Measurements from ENCODE around the gene ERICH4. TPM values are rescaled to one million over a fixed set of nuclear protein-coding genes. Genes with fewer than 3 reads are reported as not detected.

ERICH4 gene
- total and polyA plus RNA-seq, 2 of the 4 experiments (the other 2 are of a cell fraction) = not detected

DNA sequence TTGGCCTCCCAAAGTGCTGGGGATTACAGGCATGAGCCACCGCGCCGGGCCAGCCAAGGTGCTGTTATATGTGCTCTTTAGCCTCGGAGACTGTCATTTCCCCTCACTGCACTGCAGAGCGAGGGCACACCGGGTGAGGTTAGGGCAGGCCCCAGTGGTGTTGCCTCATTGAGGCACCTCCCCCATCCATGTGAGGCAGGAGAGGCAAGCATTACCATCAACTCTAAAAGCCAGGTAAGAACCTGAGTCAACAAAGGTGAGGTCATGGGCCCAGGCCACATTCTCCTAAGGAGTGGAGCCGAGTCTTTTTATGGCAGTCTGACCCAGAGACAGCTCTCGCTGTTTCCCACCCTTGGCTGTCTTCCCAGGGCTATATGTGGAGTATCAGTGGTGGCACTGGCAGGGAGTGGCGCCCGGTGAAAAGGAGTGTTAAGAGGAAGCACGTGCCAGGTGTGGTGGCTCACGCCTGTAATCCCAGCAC is 26.7 kb upstream of the ERICH4 start:
- H3K36me3 ChIP-seq (ENCODE audit: control insufficient read depth, insufficient read depth, low read length) = peaks cover 51% of the 10 kb centered on the region
- H4K91ac ChIP-seq (ENCODE audit: insufficient read depth, low read depth, low read length) = no peak overlapping the region
- no peak overlapping the region for H3K27ac ChIP-seq (ENCODE audit: insufficient read depth, low read length)
- no peak overlapping the region for H4K8ac ChIP-seq (ENCODE audit: low read depth in 2 of 2, low read length in 2 of 2)
- POLR2A ChIA-PET (ENCODE audit: unreplicated experiment) = no interaction called here
- H3K27me3 ChIP-seq (ENCODE audit: control insufficient read depth, insufficient read depth, low read length) = no peaks in the 10 kb centered on the region
- no peak overlapping the region for H3K9ac ChIP-seq (ENCODE audit: low read depth, low read length)
- H3K56ac ChIP-seq (ENCODE audit: extremely low read depth, insufficient read depth, low read length) = no peak overlapping the region
- no peak overlapping the region for H4K5ac ChIP-seq (ENCODE audit: low read depth, low read length)
- BruUV-seq (replicated peaks) = no TSS peak
- no peaks in the 10 kb centered on the region; a peak in 1 of 4 replicates for H3K79me1 ChIP-seq (ENCODE audit: low read depth in 1 of 2, low read length in 2 of 2)
- H2BK15ac ChIP-seq (ENCODE audit: low read depth, low read length) = no peak overlapping the region
- intact Hi-C loops (cut with micrococcal nuclease) = no loop called here
- ATAC-seq (ENCODE audit: low read depth) (no peak), DNase-seq (no peak)
- no peak overlapping the region for H2BK120ac ChIP-seq (ENCODE audit: low read depth, low read length)
- no peak overlapping the region for H3K4me3 ChIP-seq (ENCODE audit: insufficient read depth, low read depth, low read length)
- H4K20me1 ChIP-seq (ENCODE audit: insufficient read depth, low read length) = no peaks in the 10 kb centered on the region
- 89% methylated on average over 6 of the region's 12 CpGs; no CpG with 5 or more reads in 1 of the 2 experiments for WGBS, 2 experiments (ENCODE audit: extremely low coverage in 2 of 2, insufficient read length in 1 of 2)
- CTCF ChIA-PET = no interaction called here
- H3K4me2 ChIP-seq (ENCODE audit: low read depth, low read length) = no peak overlapping the region
- H3K9me1 ChIP-seq (ENCODE audit: insufficient read depth, low read length) = no peaks in the 10 kb centered on the region; the same call in 1 of the 2 replicates
- no peaks in the 10 kb centered on the region for H3K4me1 ChIP-seq (ENCODE audit: control insufficient read depth, insufficient read depth, low read length)
- no peak overlapping the region for H3K18ac ChIP-seq (ENCODE audit: low read depth, low read length)
- no peak overlapping the region for H3K14ac ChIP-seq (replicated peaks; ENCODE audit: low read depth, low read length)
- no peak overlapping the region for H2AK9ac ChIP-seq (replicated peaks; ENCODE audit: low read depth, low read length, poor library complexity)
- H2AFZ ChIP-seq (replicated peaks; ENCODE audit: low read length, poor library complexity) = no peak overlapping the region
- no peak overlapping the region for H2BK20ac ChIP-seq (ENCODE audit: low read depth, low read length)
- no peak overlapping the region for H3K4ac ChIP-seq (ENCODE audit: low read depth, low read length)
- no peak overlapping the region for H2BK5ac ChIP-seq (ENCODE audit: low read depth, low read length, poor library complexity, severe bottlenecking)
- TF ChIP-seq, protein P1, sequence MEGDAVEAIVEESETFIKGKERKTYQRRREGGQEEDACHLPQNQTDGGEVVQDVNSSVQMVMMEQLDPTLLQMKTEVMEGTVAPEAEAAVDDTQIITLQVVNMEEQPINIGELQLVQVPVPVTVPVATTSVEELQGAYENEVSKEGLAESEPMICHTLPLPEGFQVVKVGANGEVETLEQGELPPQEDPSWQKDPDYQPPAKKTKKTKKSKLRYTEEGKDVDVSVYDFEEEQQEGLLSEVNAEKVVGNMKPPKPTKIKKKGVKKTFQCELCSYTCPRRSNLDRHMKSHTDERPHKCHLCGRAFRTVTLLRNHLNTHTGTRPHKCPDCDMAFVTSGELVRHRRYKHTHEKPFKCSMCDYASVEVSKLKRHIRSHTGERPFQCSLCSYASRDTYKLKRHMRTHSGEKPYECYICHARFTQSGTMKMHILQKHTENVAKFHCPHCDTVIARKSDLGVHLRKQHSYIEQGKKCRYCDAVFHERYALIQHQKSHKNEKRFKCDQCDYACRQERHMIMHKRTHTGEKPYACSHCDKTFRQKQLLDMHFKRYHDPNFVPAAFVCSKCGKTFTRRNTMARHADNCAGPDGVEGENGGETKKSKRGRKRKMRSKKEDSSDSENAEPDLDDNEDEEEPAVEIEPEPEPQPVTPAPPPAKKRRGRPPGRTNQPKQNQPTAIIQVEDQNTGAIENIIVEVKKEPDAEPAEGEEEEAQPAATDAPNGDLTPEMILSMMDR (conservative IDR thresholded peaks at IDR 0.05; ENCODE audit: low read depth, low read length) = no peak
- no peak for TF ChIP-seq MXI1 (IDR thresholded peaks at IDR 0.05; ENCODE audit: borderline replicate concordance, low read depth, low read length)
- TF ChIP-seq CEBPB (IDR thresholded peaks at IDR 0.05; ENCODE audit: low read depth, low read length) = no peak
- no peak for TF ChIP-seq SMC3 (IDR thresholded peaks at IDR 0.05; ENCODE audit: low read depth, low read length)
- TF ChIP-seq MAZ (IDR thresholded peaks at IDR 0.05; ENCODE audit: borderline replicate concordance, low read depth, low read length) = no peak
- no peak for TF ChIP-seq POLR2A (IDR thresholded peaks at IDR 0.05; ENCODE audit: low read depth, low read length)
- TF ChIP-seq, protein P2, sequence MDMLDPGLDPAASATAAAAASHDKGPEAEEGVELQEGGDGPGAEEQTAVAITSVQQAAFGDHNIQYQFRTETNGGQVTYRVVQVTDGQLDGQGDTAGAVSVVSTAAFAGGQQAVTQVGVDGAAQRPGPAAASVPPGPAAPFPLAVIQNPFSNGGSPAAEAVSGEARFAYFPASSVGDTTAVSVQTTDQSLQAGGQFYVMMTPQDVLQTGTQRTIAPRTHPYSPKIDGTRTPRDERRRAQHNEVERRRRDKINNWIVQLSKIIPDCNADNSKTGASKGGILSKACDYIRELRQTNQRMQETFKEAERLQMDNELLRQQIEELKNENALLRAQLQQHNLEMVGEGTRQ (IDR thresholded peaks at IDR 0.05; ENCODE audit: low read depth, low read length) = no peak
- no peak for TF ChIP-seq RAD21 (IDR thresholded peaks at IDR 0.05; ENCODE audit: low read length)
- no peak for TF ChIP-seq RFX5 (IDR thresholded peaks at IDR 0.05; ENCODE audit: low read depth, low read length)
- TF ChIP-seq, protein P3, sequence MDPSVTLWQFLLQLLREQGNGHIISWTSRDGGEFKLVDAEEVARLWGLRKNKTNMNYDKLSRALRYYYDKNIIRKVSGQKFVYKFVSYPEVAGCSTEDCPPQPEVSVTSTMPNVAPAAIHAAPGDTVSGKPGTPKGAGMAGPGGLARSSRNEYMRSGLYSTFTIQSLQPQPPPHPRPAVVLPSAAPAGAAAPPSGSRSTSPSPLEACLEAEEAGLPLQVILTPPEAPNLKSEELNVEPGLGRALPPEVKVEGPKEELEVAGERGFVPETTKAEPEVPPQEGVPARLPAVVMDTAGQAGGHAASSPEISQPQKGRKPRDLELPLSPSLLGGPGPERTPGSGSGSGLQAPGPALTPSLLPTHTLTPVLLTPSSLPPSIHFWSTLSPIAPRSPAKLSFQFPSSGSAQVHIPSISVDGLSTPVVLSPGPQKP (IDR thresholded peaks at IDR 0.05; ENCODE audit: borderline replicate concordance, low read depth, low read length) = no peak
- no peak for TF ChIP-seq FOS (IDR thresholded peaks at IDR 0.05; ENCODE audit: low read depth, low read length)
- TF ChIP-seq MAFK (IDR thresholded peaks at IDR 0.05; ENCODE audit: low read depth, low read length) = no peak
- TF ChIP-seq BHLHE40 (IDR thresholded peaks at IDR 0.05; ENCODE audit: low read depth, low read length) = no peak
- no peak for TF ChIP-seq RCOR1 (IDR thresholded peaks at IDR 0.05; ENCODE audit: insufficient replicate concordance, low read length)
- TF ChIP-seq CHD1 (IDR thresholded peaks at IDR 0.05; ENCODE audit: low read depth, low read length) = no peak
- TF ChIP-seq NFE2L2 (IDR thresholded peaks at IDR 0.05; ENCODE audit: low read depth, low read length) = no peak
- in situ Hi-C loops (cut with MboI; ENCODE audit: low sequenced_read_pairs) = no loop called here
- H3K9me3 ChIP-seq (ENCODE audit: control insufficient read depth, insufficient read depth, low read length) = no peaks in the 10 kb centered on the region
- no peak overlapping the region for H3K23ac ChIP-seq (ENCODE audit: low read depth, low read length)
- dilution Hi-C loops (cut with HindIII; ENCODE audit: low sequenced_read_pairs, unreplicated experiment) = no loop called here
- no peak overlapping the region for H2AK5ac ChIP-seq (ENCODE audit: low read depth, low read length)
